Measurements from ENCODE around the gene ATP6V0A1.

Gene ATP6V0A1

DNA sequence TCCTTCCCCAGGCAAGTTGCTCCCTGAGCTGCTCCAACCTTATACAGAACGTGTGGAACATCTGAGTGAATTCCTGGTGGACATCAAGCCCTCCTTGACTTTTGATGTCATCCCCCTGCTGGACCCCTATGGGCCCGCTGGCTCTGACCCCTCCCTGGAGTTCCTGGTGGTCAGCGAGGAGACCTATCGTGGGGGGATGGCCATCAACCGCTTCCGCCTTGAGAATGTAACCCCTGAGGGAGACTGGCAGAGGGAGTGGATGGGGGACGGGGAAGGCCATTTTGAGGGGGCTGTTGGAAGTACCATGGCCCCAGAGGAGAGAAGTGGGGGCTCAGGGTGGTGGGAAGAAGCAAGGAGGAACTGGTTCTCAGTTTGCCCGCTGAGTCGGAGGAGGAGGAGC, 105.3 kb downstream of the ATP6V0A1 start:
- DNase-seq: no peak

DNA sequence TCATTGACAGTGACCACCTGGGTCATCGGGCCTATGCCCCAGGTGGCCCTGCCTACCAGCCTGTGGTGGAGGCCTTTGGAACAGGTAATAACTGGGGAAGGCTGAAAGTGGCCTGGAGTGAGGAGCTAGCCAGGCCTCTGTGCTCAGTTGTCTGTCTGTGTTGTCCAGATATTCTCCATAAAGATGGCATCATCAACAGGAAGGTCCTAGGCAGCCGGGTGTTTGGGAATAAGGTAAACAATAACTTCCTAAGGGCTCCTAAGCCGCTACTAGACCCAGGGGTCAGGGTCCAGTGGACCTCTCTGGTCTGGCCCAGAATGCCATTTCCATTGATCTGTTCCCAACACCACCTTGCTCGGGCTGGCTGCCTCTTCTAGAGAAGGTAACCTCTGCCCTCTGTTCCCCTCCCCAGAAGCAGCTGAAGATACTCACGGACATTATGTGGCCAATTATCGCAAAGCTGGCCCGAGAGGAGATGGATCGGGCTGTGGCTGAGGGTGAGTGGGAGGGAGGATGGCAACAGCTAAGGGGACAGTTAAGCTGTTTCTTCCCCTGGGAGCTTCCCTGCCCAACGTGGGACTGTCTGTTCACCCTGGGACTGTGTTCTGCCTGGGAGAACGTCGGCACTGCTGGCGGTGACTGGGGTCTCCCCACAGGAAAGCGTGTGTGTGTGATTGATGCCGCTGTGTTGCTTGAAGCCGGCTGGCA, 106.3 kb downstream of the ATP6V0A1 start:
- DNase-seq: no peak

DNA sequence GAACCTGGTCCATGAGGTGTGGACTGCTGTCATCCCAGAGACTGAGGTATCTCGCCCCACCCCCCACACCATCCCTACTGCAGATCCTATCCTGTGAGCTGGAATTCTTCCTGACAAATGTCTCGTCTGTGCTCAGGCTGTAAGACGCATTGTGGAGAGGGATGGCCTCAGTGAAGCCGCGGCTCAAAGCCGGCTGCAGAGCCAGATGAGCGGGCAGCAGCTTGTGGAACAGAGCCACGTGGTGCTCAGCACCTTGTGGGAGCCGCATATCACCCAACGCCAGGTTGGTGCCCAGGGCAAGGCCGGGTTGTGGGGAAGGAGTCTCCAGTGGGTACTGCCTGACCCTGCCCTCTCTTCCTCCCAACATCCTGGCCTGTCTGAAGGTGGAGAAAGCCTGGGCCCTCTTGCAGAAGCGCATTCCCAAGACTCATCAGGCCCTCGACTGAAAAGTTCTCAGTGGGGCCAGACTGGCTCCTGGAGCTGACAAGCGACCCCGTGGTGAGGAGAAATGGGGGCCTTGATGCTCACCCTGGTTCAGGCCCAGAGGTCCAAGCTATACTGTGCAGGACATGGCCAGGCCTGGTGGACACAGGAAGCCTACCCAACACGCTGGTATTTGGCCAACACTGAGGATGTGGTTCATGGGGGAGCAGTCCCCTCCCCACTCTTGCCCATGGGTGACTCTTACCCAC, 107.0 kb downstream of the ATP6V0A1 start:
- DNase-seq: no peak

DNA sequence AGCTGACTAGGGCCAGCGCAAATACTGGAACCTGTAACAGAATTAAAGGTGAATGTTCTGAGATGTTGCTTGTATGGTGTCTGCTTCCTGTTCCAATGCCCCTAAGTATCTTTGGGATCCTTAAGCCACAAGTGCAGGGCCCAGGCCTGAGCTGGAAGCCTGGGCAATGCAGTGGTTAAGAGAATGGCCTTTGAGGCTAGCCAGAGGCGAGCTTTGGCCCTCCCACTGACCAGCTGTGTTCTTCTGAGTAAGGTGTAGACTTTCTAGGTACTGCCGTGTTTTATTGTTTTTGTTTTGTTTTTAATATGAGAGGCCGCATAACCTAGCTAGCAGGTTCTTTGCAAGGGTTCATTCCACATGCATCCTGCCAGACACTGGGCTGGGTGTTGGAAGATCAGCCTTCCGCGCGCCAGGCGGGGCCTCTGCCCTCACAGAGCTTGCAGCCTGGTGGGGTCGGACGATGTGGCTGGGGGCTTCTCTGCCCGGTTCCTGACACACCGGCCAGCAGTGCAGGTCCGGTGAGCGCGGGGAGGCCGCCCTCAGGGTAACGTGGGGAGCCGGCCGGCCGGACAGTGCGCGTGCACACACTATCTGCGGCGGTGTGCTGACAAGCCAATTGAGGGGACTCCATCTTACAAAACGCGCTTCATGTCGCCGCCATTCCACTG, 107.7 kb downstream of the ATP6V0A1 start:
- DNase-seq: no peak

DNA sequence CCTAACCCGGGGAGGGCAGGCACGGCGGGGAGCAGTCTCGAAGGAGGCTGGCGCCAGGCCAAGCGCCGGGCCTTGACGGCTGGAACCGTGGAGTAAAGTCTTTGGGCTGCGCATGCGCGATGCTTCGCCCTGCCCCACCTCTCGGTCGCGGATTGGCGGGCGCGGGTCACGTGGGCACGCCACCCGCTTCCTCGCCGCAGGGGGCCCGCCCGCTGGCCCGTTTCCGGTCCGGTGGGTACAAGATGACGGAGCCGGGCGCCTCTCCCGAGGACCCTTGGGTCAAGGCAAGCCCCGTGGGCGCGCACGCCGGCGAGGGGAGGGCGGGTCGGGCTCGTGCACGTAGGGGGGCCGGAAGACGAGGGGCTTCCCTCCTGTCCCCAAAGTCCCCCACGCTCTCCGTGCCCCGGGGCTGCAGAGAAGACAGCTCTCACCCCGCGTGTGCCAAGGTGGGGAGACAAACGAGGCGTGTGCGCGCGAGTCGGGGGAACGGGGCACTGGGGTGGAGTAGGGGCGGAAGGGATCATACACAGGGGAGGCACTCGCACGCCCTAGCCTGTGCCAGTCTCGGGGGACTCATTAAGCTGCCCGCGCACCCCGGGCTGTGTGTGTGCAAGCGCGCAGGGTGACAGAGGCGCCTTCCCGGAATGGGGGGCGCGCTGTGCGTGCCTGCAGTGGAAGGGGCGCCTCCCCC, 108.3 kb downstream of the ATP6V0A1 start, which contains the start of gene MLX:
TSS of gene MLX (plus strand) at position 218 of the 691 bp plus-strand sequence. CDS start at position 243, 25 bp downstream.
- DNase-seq: peak; percentile 85

DNA sequence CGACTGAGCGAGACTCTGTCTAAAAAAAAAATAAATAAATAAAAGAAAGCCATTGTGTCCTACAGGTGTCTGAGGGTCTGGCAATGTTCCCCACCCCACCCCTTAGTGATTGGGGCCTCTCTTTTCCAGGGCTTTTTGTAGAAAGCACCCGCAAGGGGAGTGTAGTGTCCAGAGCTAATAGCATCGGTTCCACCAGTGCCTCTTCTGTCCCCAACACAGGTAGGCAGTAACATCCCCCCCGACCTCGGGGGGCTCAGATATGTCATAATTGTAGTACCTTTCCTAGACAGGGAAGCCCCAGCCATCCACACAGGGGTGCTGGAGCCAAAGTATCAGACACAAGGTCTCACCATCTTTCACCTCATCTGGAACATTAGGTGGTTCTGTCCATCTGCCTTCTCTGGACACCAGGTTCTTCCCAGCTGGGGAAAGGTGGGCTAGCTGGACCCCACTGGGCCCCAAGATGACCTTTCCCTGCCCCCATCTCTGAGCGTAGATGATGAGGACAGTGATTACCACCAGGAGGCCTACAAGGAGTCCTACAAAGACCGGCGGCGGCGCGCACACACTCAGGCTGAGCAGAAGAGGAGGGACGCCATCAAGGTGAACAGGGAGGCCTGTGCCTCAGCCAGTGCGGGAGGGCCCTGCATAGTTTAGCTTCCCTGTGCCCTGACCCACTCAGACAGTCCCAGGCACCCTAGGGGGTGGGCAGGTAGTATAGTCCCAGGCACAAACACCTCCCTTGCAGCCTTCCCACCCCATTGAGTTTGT, 109.8 kb downstream of the ATP6V0A1 start:
- DNase-seq: no peak

- DNase-seq: no peak
These were observed 113.0 kb downstream of the ATP6V0A1 start for GRCh38 chr17:42571435-42572225.
